SK-N-SH treated with all-trans-retinoic acid at 6 μM for 48 hours (cell line): Measurements from ENCODE around the gene IPO4.

ENCODE experiments used
- SNAI2 ChIP-seq: fragments of 250-450 bp; sonication (Bioruptor Pico); IDR thresholded peaks from 2 replicates; pipeline ENCODE4 v1.5.0; 2020; ENCODE audit warnings: mild to moderate bottlenecking, moderate library complexity
- TCF4 ChIP-seq: fragments of 250-450 bp; sonication (Bioruptor Pico); IDR thresholded peaks from 2 replicates; pipeline ENCODE4 v1.8.0; 2021; ENCODE audit warnings: mild to moderate bottlenecking, moderate library complexity, borderline replicate concordance
- ZFP3 ChIP-seq: fragments of 250-450 bp; sonication (Bioruptor Pico); IDR thresholded peaks from 2 replicates; pipeline ENCODE4 v1.5.0; 2020; ENCODE audit warnings: mild to moderate bottlenecking, moderate library complexity
- TF ChIP-seq, protein P1 (sequence below): fragments of 250-450 bp; sonication (Bioruptor Pico); IDR thresholded peaks from 2 replicates; pipeline ENCODE4 v1.5.0; 2020; ENCODE audit warnings: mild to moderate bottlenecking, moderate library complexity
- TF ChIP-seq, protein P2 (sequence below): fragments of 250-450 bp; sonication (Bioruptor Pico); IDR thresholded peaks from 2 replicates; pipeline ENCODE4 v1.8.0; 2020; ENCODE audit warnings: mild to moderate bottlenecking, moderate library complexity, borderline replicate concordance

DNA sequence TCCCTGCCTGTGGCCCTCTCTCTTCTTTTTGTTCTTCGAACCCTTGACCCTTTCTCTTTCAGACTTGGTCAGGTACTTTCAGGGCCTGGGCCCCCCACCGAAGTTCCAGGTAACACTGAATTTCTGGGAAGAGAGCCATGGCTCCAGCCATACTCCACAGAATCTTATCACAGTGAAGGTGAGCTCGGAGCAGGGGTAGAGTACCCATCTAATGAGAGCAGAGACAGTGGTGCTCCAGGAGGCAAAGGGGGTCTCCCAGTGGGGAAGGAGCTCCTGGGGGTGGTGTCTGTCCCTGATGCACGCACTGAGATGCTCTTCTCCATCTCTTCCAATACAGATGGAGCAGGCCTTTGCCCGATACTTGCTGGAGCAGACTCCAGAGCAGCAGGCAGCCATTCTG is 22.8 kb downstream of the IPO4 start:
- TF ChIP-seq, protein P1, sequence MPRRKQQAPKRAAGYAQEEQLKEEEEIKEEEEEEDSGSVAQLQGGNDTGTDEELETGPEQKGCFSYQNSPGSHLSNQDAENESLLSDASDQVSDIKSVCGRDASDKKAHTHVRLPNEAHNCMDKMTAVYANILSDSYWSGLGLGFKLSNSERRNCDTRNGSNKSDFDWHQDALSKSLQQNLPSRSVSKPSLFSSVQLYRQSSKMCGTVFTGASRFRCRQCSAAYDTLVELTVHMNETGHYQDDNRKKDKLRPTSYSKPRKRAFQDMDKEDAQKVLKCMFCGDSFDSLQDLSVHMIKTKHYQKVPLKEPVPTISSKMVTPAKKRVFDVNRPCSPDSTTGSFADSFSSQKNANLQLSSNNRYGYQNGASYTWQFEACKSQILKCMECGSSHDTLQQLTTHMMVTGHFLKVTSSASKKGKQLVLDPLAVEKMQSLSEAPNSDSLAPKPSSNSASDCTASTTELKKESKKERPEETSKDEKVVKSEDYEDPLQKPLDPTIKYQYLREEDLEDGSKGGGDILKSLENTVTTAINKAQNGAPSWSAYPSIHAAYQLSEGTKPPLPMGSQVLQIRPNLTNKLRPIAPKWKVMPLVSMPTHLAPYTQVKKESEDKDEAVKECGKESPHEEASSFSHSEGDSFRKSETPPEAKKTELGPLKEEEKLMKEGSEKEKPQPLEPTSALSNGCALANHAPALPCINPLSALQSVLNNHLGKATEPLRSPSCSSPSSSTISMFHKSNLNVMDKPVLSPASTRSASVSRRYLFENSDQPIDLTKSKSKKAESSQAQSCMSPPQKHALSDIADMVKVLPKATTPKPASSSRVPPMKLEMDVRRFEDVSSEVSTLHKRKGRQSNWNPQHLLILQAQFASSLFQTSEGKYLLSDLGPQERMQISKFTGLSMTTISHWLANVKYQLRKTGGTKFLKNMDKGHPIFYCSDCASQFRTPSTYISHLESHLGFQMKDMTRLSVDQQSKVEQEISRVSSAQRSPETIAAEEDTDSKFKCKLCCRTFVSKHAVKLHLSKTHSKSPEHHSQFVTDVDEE (CRISPR knock-in tag): no peak
- no peak for TF ChIP-seq ZFP3 (CRISPR knock-in tag)
- TF ChIP-seq, protein P2, sequence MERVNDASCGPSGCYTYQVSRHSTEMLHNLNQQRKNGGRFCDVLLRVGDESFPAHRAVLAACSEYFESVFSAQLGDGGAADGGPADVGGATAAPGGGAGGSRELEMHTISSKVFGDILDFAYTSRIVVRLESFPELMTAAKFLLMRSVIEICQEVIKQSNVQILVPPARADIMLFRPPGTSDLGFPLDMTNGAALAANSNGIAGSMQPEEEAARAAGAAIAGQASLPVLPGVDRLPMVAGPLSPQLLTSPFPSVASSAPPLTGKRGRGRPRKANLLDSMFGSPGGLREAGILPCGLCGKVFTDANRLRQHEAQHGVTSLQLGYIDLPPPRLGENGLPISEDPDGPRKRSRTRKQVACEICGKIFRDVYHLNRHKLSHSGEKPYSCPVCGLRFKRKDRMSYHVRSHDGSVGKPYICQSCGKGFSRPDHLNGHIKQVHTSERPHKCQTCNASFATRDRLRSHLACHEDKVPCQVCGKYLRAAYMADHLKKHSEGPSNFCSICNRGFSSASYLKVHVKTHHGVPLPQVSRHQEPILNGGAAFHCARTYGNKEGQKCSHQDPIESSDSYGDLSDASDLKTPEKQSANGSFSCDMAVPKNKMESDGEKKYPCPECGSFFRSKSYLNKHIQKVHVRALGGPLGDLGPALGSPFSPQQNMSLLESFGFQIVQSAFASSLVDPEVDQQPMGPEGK (CRISPR knock-in tag): no peak
- no peak for TF ChIP-seq SNAI2 (CRISPR knock-in tag)
- no peak for TF ChIP-seq TCF4 (CRISPR knock-in tag)
